ENCODE measurements around the gene CNBD2.

DNA sequence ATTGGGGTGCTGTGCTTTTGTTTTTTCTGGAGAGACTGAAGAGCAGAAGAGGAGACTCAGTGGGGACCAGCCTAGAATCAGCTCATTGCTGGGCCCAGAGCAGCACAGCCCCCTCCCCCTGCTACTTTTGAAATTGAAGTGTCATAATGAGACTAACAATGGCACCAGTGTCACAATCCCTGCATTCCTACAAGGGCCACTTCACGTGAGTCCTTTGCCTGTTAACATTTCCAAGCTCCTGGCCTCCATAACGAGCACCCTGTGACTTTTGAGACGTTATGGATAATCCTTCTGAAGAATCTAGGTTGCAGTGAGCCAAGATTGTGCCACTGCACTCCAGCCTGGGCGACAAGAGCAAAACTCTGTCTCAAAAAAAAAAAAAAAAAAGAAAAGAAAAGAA, 41.7 kb downstream of the CNBD2 start:
- TF ChIP-seq, protein P1, sequence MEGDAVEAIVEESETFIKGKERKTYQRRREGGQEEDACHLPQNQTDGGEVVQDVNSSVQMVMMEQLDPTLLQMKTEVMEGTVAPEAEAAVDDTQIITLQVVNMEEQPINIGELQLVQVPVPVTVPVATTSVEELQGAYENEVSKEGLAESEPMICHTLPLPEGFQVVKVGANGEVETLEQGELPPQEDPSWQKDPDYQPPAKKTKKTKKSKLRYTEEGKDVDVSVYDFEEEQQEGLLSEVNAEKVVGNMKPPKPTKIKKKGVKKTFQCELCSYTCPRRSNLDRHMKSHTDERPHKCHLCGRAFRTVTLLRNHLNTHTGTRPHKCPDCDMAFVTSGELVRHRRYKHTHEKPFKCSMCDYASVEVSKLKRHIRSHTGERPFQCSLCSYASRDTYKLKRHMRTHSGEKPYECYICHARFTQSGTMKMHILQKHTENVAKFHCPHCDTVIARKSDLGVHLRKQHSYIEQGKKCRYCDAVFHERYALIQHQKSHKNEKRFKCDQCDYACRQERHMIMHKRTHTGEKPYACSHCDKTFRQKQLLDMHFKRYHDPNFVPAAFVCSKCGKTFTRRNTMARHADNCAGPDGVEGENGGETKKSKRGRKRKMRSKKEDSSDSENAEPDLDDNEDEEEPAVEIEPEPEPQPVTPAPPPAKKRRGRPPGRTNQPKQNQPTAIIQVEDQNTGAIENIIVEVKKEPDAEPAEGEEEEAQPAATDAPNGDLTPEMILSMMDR (IDR thresholded peaks at IDR 0.05): no peak
- no peak for TF ChIP-seq POLR2A (IDR thresholded peaks at IDR 0.05)
